Endodermal cell (in vitro differentiated cells): ENCODE data around the gene CCDC120. TPM values are rescaled to one million over a fixed set of nuclear protein-coding genes. Genes with fewer than 3 reads are reported as not detected.

ENCODE experiments used
- DNase-seq: peaks from one replicate; pipeline ENCODE4 v3.0.0-alpha.2; 2017
- H3K27ac ChIP-seq: 2 replicates; pipeline ENCODE4 v1.5.1; 2013; ENCODE audit warnings: mild to moderate bottlenecking, low read depth, low read length, moderate library complexity
- H3K27me3 ChIP-seq: 2 replicates; pipeline ENCODE4 v1.6.1; 2013; ENCODE audit warnings: mild to moderate bottlenecking, low read length, moderate library complexity; ENCODE audit not compliant: insufficient read depth, control insufficient read depth, poor library complexity, severe bottlenecking
- H3K36me3 ChIP-seq: 2 replicates; pipeline ENCODE4 v1.7.0; 2013; ENCODE audit warnings: mild to moderate bottlenecking, low read length, moderate library complexity; ENCODE audit not compliant: control insufficient read depth, insufficient read depth
- H3K4me1 ChIP-seq: one replicate; pipeline ENCODE4 v1.7.0; 2013; ENCODE audit warnings: low read length; ENCODE audit not compliant: control insufficient read depth, insufficient read depth
- H3K4me3 ChIP-seq: 2 replicates; pipeline ENCODE4 v1.5.1; 2013; ENCODE audit warnings: mild to moderate bottlenecking, low read length, moderate library complexity
- H3K9ac ChIP-seq: 2 replicates; pipeline ENCODE4 v1.6.1; 2013; ENCODE audit warnings: mild to moderate bottlenecking, low read length, moderate library complexity; ENCODE audit not compliant: poor library complexity, severe bottlenecking; ENCODE audit errors: extremely low read depth
- H3K9me3 ChIP-seq: 2 replicates; pipeline ENCODE4 v1.6.1; 2013; ENCODE audit warnings: mild to moderate bottlenecking, low read length, moderate library complexity; ENCODE audit not compliant: control insufficient read depth
- H3K27ac Mint-ChIP-seq: 2 replicates; pipeline ENCODE4 v1.8.0; 2020; ENCODE audit warnings: mixed read lengths
- H3K27me3 Mint-ChIP-seq: 2 replicates; pipeline ENCODE4 v1.8.0; 2021; ENCODE audit warnings: mild to moderate bottlenecking, mixed read lengths; ENCODE audit not compliant: insufficient read depth
- H3K36me3 Mint-ChIP-seq: 2 replicates; pipeline ENCODE4 v1.8.0; 2020; ENCODE audit warnings: low read depth, mixed read lengths
- H3K4me1 Mint-ChIP-seq: 2 replicates; pipeline ENCODE4 v1.8.0; 2020; ENCODE audit warnings: mixed read lengths
- H3K4me3 Mint-ChIP-seq: 2 replicates; pipeline ENCODE4 v1.8.0; 2020; ENCODE audit warnings: mild to moderate bottlenecking, moderate library complexity, mixed read lengths
- H3K9me3 Mint-ChIP-seq: 2 replicates; pipeline ENCODE4 v1.8.0; 2020; ENCODE audit warnings: mild to moderate bottlenecking, mixed read lengths
- CTCF ChIP-seq: fragments of 200-600 bp; sonication (generic); conservative IDR thresholded peaks from 2 replicates; pipeline ENCODE4 v1.5.0; 2021; ENCODE audit warnings: antibody characterized with exemption, mild to moderate bottlenecking
- WGBS, 2 experiments: methylation state at CpG; one replicate each; pipeline versions ENCODE4 v1.1.5 to v1.1.7; 2013; ENCODE audit warnings: missing lambda C conversion rate in 2 of 2, mixed read lengths in 1 of 2; ENCODE audit not compliant: insufficient coverage in 1 of 2, insufficient read length in 1 of 2; 5-methylcytosine and 5-hydroxymethylcytosine counted together
- total RNA-seq, 2 donors: library from RNA; stranded (reverse); fragmentation: NEBNext Ultra II Directional in 1 of 2; extraction: Animal tissue kit (Norgen Biotek cat#: 25700) in 1 of 2; gene quantifications; 2 replicates in 1 of 2; 3 replicates in 1 of 2; pipeline ENCODE4 v1.2.1, GENCODE V29; 2021

Gene CCDC120
- total RNA-seq, 2 donors from 2014 or later = 13.4 to 13.5 TPM

GRCh38 chrX:49075347-49075746, 16.5 kb downstream of the CCDC120 start:
- Histone ChIP-seq H3K27me3 (no peaks in the 10 kb centered on the region), H3K9ac (no peak overlapping the region), H3K36me3 (no peaks in the 10 kb centered on the region), H3K9me3 (no peaks in the 10 kb centered on the region), H3K4me1 (no peaks in the 10 kb centered on the region), H3K27ac (no peak overlapping the region), H3K4me3 (no peak overlapping the region)
- WGBS, 2 experiments = 96 to 100% methylated on average over 3 to 10 of the region's 13 CpGs
- TF ChIP-seq CTCF = peak; percentile 54
- Mint-ChIP-seq H3K36me3 (peaks cover 2% of the 10 kb centered on the region), H3K27me3 (no peaks in the 10 kb centered on the region), H3K9me3 (peaks cover 63% of the 10 kb centered on the region), H3K4me3 (no peak overlapping the region), H3K4me1 (peaks cover 9% of the 10 kb centered on the region), H3K27ac (no peak overlapping the region)
- DNase-seq = no peak

GRCh38 chrX:49077941-49078340, 19.1 kb downstream of the CCDC120 start:
- H3K27me3 Mint-ChIP-seq = no peaks in the 10 kb centered on the region
- Histone ChIP-seq H3K4me1 (no peaks in the 10 kb centered on the region), H3K9ac (no peak overlapping the region), H3K36me3 (no peaks in the 10 kb centered on the region), H3K4me3 (no peak overlapping the region), H3K27ac (no peak overlapping the region), H3K27me3 (no peaks in the 10 kb centered on the region), H3K9me3 (no peaks in the 10 kb centered on the region)
- H3K36me3 Mint-ChIP-seq = peaks cover 2% of the 10 kb centered on the region
- peaks cover 52% of the 10 kb centered on the region for H3K9me3 Mint-ChIP-seq
- H3K27ac Mint-ChIP-seq = no peak overlapping the region
- no peak for DNase-seq
- H3K4me3 Mint-ChIP-seq = no peak overlapping the region
- peaks cover 6% of the 10 kb centered on the region for H3K4me1 Mint-ChIP-seq
- no peak for TF ChIP-seq CTCF
- WGBS, 2 experiments = 94% methylated on average over 5 of the region's 5 CpGs; no CpG with 5 or more reads in 1 of the 2 experiments

GRCh38 chrX:49079489-49080428, 21.0 kb downstream of the CCDC120 start, which contains the start of gene WDR45:
WDR45 (minus strand) TSS chrX:49079887; CDS start chrX:49078095, 1,792 bp downstream.
- DNase-seq = peak; percentile 83
- Mint-ChIP-seq H3K27me3 (no peaks in the 10 kb centered on the region), H3K36me3 (peaks cover 2% of the 10 kb centered on the region), H3K4me1 (peaks cover 4% of the 10 kb centered on the region), H3K4me3 (peak within 1 kb of the TSS; percentile 85), H3K27ac (peak within 1 kb of the TSS; percentile 95), H3K9me3 (peaks cover 51% of the 10 kb centered on the region)
- WGBS, 2 experiments = 0% methylated on average over 8 to 52 of the region's 55 CpGs
- Histone ChIP-seq H3K4me1 (no peaks in the 10 kb centered on the region), H3K27me3 (no peaks in the 10 kb centered on the region), H3K9me3 (no peaks in the 10 kb centered on the region), H3K4me3 (peak within 1 kb of the TSS; percentile 87), H3K27ac (peak within 1 kb of the TSS; percentile 47), H3K36me3 (no peaks in the 10 kb centered on the region), H3K9ac (peak within 1 kb of the TSS; percentile 80)
- no peak for TF ChIP-seq CTCF
